ENCODE results near the gene USP5. TPM values are rescaled to one million over a fixed set of nuclear protein-coding genes. Genes with fewer than 3 reads are reported as not detected.

Gene USP5
- total RNA-seq, 1 experiment from 2014 or later: 127 TPM

GRCh38 chr12:6840330-6840729 is 11.6 kb upstream of the USP5 start:
- no peak for DNase-seq (ENCODE audit: low read depth)

GRCh38 chr12:6840761-6841515 is 11.0 kb upstream of the USP5 start, which contains the start of gene GNB3:
TSS of gene GNB3 (plus strand) at chr12:6840925. CDS start at chr12:6841288, 363 bp downstream.
- DNase-seq (ENCODE audit: low read depth): no peak

DNA sequence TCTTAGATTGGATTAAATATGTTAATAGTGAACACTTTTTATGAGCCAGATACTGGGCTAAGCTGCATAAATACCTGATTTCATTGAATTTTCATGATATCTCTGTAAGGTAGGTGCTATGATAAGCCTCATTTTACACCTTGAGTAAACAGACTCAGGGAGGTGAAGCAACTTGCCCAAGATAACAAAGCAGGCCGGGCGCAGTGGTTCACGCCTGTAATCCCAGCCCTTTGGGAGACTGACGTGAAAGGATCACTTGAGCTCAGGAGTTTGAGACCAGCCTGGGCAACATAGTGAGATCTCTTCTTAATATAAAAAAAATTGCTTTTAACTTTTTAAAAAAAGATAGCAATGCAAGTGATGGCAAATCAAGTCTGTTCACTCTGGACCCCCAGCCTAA is 9.9 kb upstream of the USP5 start:
- no peak for DNase-seq (ENCODE audit: low read depth)

GRCh38 chr12:6843118-6843902 is 8.6 kb upstream of the USP5 start:
- no peak for DNase-seq (ENCODE audit: low read depth)

- no peak for DNase-seq (ENCODE audit: low read depth)
Measured at GRCh38 chr12:6845395-6845794, 6.6 kb upstream of the USP5 start.

- DNase-seq (ENCODE audit: low read depth): no peak
Measured at GRCh38 chr12:6846316-6846869, 5.6 kb upstream of the USP5 start.

- no peak for DNase-seq (ENCODE audit: low read depth)
Measured at GRCh38 chr12:6847676-6848075, 4.3 kb upstream of the USP5 start.

DNA sequence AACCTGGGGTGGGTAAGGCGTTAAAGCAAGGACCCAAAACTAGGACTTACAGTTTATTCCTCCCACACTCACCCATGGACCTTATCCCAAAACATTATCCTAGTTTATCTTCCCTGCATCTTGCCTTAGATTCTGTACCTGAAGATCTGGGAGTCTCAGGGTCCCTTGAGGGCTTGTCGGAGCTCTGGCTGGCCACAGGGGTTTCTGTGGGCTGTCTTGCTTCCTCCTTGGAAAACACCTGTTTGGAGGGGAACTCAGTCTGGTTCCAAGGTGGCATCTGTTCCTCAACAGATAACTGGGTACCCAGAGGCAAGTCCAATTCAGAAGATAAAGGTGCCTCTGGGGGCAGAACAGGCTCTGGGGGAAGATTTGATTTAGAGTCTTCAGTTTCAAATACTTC is 2.5 kb upstream of the USP5 start:
- DNase-seq (ENCODE audit: low read depth): no peak

- DNase-seq (ENCODE audit: low read depth): no peak
Measured at GRCh38 chr12:6849976-6850560, 1.9 kb upstream of the USP5 start.

GRCh38 chr12:6850796-6851152 is 1.2 kb upstream of the USP5 start:
- DNase-seq (ENCODE audit: low read depth): no peak

- DNase-seq (ENCODE audit: low read depth): peak; percentile 99
Measured at GRCh38 chr12:6851153-6851920, 613 bp upstream of the USP5 start, which contains the start of gene CDCA3. TSS of gene CDCA3 (minus strand) at chr12:6851286. CDS start at chr12:6850952, 334 bp downstream.

DNA sequence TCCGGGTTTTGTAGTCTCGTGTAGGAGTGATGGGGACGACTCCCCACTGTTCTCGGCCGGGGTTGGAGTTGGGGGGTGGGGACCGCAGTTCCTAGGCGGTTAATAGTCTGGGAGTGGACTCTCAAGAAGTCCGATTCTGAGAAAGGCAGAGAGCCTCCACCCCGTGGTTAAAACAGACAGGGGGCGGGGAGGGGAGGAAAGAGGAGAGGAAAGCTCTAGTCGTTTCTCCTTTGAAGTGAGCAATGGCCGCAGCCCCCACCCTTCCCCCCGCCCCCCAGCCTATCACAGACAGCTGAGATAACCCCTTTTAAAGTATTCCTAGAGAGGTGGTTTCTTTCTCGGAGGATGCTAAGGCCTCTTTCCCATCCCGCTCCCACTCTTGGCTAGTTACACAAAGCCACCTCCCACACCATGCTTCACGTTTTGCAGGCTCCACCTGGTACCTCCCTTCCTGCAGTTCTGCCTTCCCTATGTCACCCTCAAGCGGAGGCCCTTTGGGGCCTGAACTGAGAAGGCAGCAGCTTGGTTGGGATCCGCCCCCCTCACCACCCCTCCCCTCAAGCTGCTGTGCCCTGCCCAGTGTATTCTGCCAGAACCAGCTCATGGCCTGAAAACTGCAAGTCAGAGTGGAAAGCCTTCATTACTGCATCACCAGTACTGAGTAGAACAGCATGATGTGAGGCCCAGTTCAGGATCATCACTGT is 853 bp downstream of the USP5 start:
- DNase-seq (ENCODE audit: low read depth): peak; percentile 74

- no peak for DNase-seq (ENCODE audit: low read depth)
Measured at GRCh38 chr12:6853626-6854025, 1.7 kb downstream of the USP5 start.

DNA sequence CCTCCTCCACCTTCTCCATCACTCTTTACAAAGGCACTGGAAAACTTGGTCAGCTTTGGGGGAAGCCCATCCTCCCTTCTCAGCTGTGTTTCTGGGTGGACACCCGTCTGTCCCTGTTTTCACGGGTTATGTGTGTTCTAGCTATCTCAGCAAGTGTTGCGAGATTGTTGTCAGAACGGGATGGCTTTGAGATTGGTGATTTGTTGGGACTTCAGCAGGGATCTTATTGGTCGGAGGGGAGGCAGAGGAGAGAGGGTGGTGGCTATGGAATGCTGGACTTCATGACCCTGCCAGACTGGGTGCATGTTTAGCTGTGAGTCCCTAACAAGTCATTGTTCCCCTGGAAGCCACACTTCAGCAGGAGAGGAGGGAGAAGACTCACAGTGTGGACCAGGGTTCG is 2.1 kb downstream of the USP5 start:
- no peak for DNase-seq (ENCODE audit: low read depth)

DNA sequence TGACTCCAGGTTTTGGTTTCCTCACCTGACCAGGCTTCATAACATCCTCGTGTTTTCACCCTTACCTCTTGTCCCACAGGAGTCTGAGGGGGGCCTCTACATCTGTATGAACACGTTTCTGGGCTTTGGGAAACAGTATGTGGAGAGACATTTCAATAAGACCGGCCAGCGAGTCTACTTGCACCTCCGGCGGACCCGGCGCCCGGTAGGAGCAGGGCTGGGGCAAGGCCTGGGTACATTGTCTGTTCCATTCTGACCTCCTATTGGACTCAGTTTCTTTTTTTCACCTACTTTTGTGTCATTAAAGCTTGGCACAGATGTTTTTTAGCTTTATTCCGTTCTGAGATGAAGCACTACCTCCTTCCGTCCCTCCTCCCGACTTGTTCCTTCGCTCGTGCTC is 3.4 kb downstream of the USP5 start:
- no peak for DNase-seq (ENCODE audit: low read depth)

DNA sequence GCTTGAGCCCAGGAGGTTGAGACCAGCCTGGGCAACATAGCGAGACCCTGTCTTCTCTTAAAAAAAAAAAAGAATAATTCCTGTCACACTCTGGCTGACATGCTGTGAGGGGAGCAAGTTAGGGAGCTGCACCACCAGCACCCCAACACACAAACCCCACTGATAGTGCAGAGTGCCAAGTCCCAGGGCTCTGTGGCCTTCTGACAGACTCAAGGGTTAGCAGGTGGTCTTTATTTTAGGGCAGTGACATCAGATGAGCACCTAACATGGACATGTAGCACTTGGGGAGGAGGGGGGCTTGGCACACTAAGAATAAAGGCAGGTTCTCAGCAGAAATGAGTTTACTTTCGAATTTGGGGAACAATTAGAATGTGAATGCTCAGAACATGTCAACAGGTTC is 6.8 kb downstream of the USP5 start:
- DNase-seq (ENCODE audit: low read depth): no peak

DNA sequence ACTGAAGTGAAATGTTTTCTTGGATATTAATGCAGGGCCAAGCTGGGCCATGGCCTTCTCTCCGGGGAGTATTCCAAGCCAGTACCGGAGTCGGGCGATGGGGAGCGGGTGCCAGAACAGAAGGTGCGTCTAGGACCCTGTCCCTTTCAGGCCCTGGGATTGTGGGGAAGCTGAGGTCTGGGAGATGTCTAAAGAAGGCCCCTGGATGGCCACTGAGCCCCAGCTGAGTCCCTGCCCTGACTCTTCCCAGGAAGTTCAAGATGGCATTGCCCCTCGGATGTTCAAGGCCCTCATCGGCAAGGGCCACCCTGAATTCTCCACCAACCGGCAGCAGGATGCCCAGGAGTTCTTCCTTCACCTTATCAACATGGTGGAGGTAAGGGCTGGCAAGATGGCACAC is 8.2 kb downstream of the USP5 start:
- DNase-seq (ENCODE audit: low read depth): no peak

DNA sequence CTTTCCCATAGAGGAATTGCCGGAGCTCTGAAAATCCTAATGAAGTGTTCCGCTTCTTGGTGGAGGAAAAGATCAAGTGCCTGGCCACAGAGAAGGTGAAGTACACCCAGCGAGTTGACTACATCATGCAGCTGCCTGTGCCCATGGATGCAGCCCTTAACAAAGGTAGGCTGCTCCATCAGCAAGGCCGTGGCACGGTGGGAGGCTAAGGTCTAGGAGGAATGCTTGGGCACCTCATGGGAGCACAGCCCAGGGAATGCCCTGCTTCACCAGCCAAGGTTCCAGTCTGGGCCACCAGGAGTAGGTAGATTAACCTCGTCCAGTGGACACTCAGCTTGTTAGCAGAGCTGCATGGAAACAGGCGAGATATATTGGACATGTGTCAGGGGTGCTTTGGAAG is 9.0 kb downstream of the USP5 start:
- no peak for DNase-seq (ENCODE audit: low read depth)

DNA sequence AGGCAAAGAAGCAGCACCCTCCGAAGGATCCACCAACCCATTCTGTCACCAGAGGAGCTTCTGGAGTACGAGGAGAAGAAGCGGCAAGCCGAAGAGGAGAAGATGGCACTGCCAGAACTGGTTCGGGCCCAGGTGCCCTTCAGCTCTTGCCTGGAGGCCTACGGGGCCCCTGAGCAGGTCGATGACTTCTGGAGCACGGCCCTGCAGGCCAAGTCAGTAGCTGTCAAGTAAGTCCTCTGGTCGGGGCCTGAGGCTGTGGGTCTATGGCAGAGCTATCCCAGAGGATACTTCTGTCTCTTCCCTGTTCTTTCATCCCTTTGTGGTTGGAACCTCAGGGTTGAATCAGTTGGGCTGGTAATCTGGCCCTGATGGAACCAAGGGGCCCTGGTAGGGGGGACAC is 9.4 kb downstream of the USP5 start:
- DNase-seq (ENCODE audit: low read depth): no peak

GRCh38 chr12:6863033-6863432 is 11.1 kb downstream of the USP5 start:
- no peak for DNase-seq (ENCODE audit: low read depth)

Measured in LHCN-M2 (cell line).